Measurements from ENCODE around the gene CHRNG. TPM values are rescaled to one million over a fixed set of nuclear protein-coding genes. Genes with fewer than 3 reads are reported as not detected.

The CHRNG gene
- total and polyA plus RNA-seq, 2 experiments from 2014 or later: not detected

GRCh38 chr2:232538671-232539070 is 821 bp upstream of the CHRNG start:
- Histone ChIP-seq H3K27ac (ENCODE audit: low read depth) (no peak overlapping the region), H3K4me3 (no peak overlapping the region), H3K36me3 (ENCODE audit: insufficient read depth) (no peaks in the 10 kb centered on the region), H4K20me1 (replicated peaks; ENCODE audit: insufficient read depth) (no peaks in the 10 kb centered on the region), H3F3A (replicated peaks; ENCODE audit: low read depth) (no peaks in the 10 kb centered on the region), H3K4me1 (ENCODE audit: insufficient read depth) (peaks cover 4% of the 10 kb centered on the region; the same call in 1 of the 2 replicates), H3K9me2 (ENCODE audit: insufficient read depth) (no peaks in the 10 kb centered on the region), H3K4me2 (peak overlapping the region; percentile 51; the same call in 1 of the 2 replicates), H3K79me2 (replicated peaks; ENCODE audit: insufficient read depth) (no peaks in the 10 kb centered on the region), H2AFZ (no peak overlapping the region), H3K27me3 (ENCODE audit: insufficient read depth) (no peaks in the 10 kb centered on the region)
- Mint-ChIP-seq H3K27me3 (ENCODE audit: insufficient read depth, low read depth, poor library complexity) (peaks cover 11% of the 10 kb centered on the region), H3K4me3 (no peak overlapping the region), H3K4me1 (peaks cover 28% of the 10 kb centered on the region), H3K36me3 (ENCODE audit: low read depth) (peaks cover 4% of the 10 kb centered on the region; the same call in 2 of the 3 replicates), H3K27ac (no peak overlapping the region), H3K9me3 (peaks cover 8% of the 10 kb centered on the region; the same call in 2 of the 3 replicates)
- no peak for ATAC-seq
- no peak for DNase-seq (ENCODE audit: low spot score)
- TF ChIP-seq ZNF114 (CRISPR knock-in tag; IDR thresholded peaks at IDR 0.05) (no peak), ZNF462 (CRISPR knock-in tag; IDR thresholded peaks at IDR 0.05) (no peak), EZH2phosphoT487 (IDR thresholded peaks at IDR 0.05; ENCODE audit: unreplicated experiment) (no peak), POLR2AphosphoS5 (IDR thresholded peaks at IDR 0.05; ENCODE audit: low read depth) (no peak), JUNB (IDR thresholded peaks at IDR 0.05; ENCODE audit: unreplicated experiment) (no peak), ETS1 (IDR thresholded peaks at IDR 0.05) (no peak), STAT1 (IDR thresholded peaks at IDR 0.05; ENCODE audit: unreplicated experiment) (no peak), NANOG (IDR thresholded peaks at IDR 0.05; ENCODE audit: borderline replicate concordance) (no peak), CREB1 (CRISPR knock-in tag; IDR thresholded peaks at IDR 0.05; ENCODE audit: low read depth) (no peak), CTCF (conservative IDR thresholded peaks at IDR 0.05; ENCODE audit: low read depth in 2 of 2) (no peak), ZNF331 (CRISPR knock-in tag; IDR thresholded peaks at IDR 0.05; ENCODE audit: low read depth) (no peak), REST (IDR thresholded peaks at IDR 0.05; ENCODE audit: unreplicated experiment) (no peak), EZH2 (IDR thresholded peaks at IDR 0.05; ENCODE audit: low read depth, unreplicated experiment) (no peak)
